PFSK-1 (cell line): ENCODE data around the gene RMI2.

Source experiments
- POLR2AphosphoS5 ChIP-seq: IDR thresholded peaks from 2 replicates; pipeline ENCODE4 v1.6.1; 2012; ENCODE audit warnings: low read depth, mild to moderate bottlenecking, control low read depth, low read length, moderate library complexity
- REST ChIP-seq, 2 experiments: IDR thresholded peaks; 2 replicates each; pipeline versions ENCODE4 v1.6.1 to v1.8.0; 2011 to 2012; ENCODE audit warnings: low read depth in 2 of 2, low read length in 2 of 2, control low read depth in 1 of 2, inconsistent platforms in 1 of 2, mild to moderate bottlenecking in 1 of 2, moderate library complexity in 1 of 2; ENCODE audit not compliant: insufficient read depth in 1 of 2

GRCh38 chr16:11302977-11303376 lies 42.3 kb upstream of the RMI2 start:
- no peak for TF ChIP-seq POLR2AphosphoS5
- TF ChIP-seq REST (IDR thresholded peaks at IDR 0.05; ENCODE audit: insufficient read depth in 1 of 2, low read depth in 2 of 2, low read length in 2 of 2) = no peak
